H1 (cell line): ENCODE results near the gene HK1. TPM values are rescaled to one million over a fixed set of nuclear protein-coding genes. Genes with fewer than 3 reads are reported as not detected.

Experiments
- CTCF ChIA-PET: fragments of 300-600 bp; sonication (Branson Sonifier 250); formaldehyde crosslinking; loops from one replicate; lab custom pipeline; 2021; ENCODE audit not compliant: partially characterized antibody; lab: Charles Lee
- POLR2A ChIA-PET: fragments of 300-600 bp; sonication (Branson Sonifier 250); formaldehyde crosslinking; loops from one replicate; lab custom pipeline; 2021; ENCODE audit warnings: inconsistent platforms; ENCODE audit not compliant: partially characterized antibody; lab: Charles Lee
- DNase-seq, 2 experiments: peaks; one replicate each; pipeline versions ENCODE4 v3.0.0 to v3.0.0-alpha.2; 2010 to 2022; ENCODE audit warnings: low spot score in 2 of 2, low read depth in 1 of 2, mixed read lengths in 1 of 2
- FAIRE-seq: peaks from 2 replicates; lab custom pipeline; 2011; peaks lifted over from hg19 to GRCh38; lab: Jason Lieb, UNC
- H2AFZ ChIP-seq: 2 replicates; pipeline ENCODE4 v1.8.1; 2012; ENCODE audit warnings: low read length, inconsistent platforms
- H2AK5ac ChIP-seq: 2 replicates; pipeline ENCODE4 v1.6.1; 2013; ENCODE audit warnings: low read depth, low read length
- H2BK120ac ChIP-seq: replicated peaks from 2 replicates; pipeline ENCODE3; 2013; ENCODE audit warnings: low read depth, low read length, inconsistent platforms
- H2BK12ac ChIP-seq: 2 replicates; pipeline ENCODE4 v1.6.1; 2013; ENCODE audit warnings: low read depth, low read length
- H2BK15ac ChIP-seq: 2 replicates; pipeline ENCODE4 v1.6.1; 2013; ENCODE audit warnings: low read length
- H2BK20ac ChIP-seq: 2 replicates; pipeline ENCODE4 v1.6.1; 2013; ENCODE audit warnings: low read length
- H2BK5ac ChIP-seq: 2 replicates; pipeline ENCODE4 v1.6.1; 2013; ENCODE audit warnings: low read depth, low read length
- H3K14ac ChIP-seq: 2 replicates; pipeline ENCODE4 v1.6.1; 2013; ENCODE audit warnings: inconsistent platforms; ENCODE audit not compliant: insufficient read length
- H3K18ac ChIP-seq: 2 replicates; pipeline ENCODE4 v1.6.1; 2013; ENCODE audit warnings: low read length; ENCODE audit errors: extremely low read depth
- H3K23ac ChIP-seq: 2 replicates; pipeline ENCODE4 v1.6.1; 2013; ENCODE audit warnings: inconsistent platforms; ENCODE audit not compliant: insufficient read length
- H3K23me2 ChIP-seq: 2 replicates; pipeline ENCODE4 v1.6.1; 2013; ENCODE audit warnings: low read depth, low read length
- H3K27ac ChIP-seq: 2 replicates; pipeline ENCODE4 v1.6.1; 2011; ENCODE audit warnings: low read depth, low read length, inconsistent platforms
- H3K27me3 ChIP-seq, 4 experiments: replicated peaks in 1 of 4; 1 replicate in 1 of 4; 2 replicates in 3 of 4; pipeline versions ENCODE4 v1.6.1 to v1.8.1; 2011 to 2013; ENCODE audit warnings: low read length in 3 of 4, mild to moderate bottlenecking in 3 of 4, inconsistent platforms in 2 of 4, mixed read lengths in 2 of 4, moderate library complexity in 1 of 4; ENCODE audit not compliant: control insufficient read depth in 3 of 4, insufficient read depth in 3 of 4; ENCODE audit errors: extremely low read depth in 1 of 4
- H3K36me3 ChIP-seq, 4 experiments: 2 replicates each; pipeline versions ENCODE4 v1.6.1 to v1.8.1; 2011 to 2013; ENCODE audit warnings: mild to moderate bottlenecking in 4 of 4, low read length in 3 of 4, moderate library complexity in 2 of 4, control low read depth in 1 of 4, inconsistent platforms in 1 of 4; ENCODE audit not compliant: insufficient read depth in 4 of 4, control insufficient read depth in 2 of 4
- H3K4ac ChIP-seq: replicated peaks from 2 replicates; pipeline ENCODE3; 2013; ENCODE audit warnings: low read length, low read depth, mixed read lengths, inconsistent platforms; ENCODE audit not compliant: insufficient read length
- H3K4me1 ChIP-seq, 4 experiments: replicated peaks in 1 of 4; 1 replicate in 1 of 4; 2 replicates in 3 of 4; pipeline versions ENCODE4 v1.6.1 to v1.8.1; 2011 to 2013; ENCODE audit warnings: low read length in 3 of 4, inconsistent platforms in 2 of 4, mixed read lengths in 1 of 4; ENCODE audit not compliant: insufficient read depth in 4 of 4, control insufficient read depth in 3 of 4
- H3K4me2 ChIP-seq, 2 experiments: 2 replicates each; pipeline versions ENCODE4 v1.6.1 to v1.8.1; 2011 to 2013; ENCODE audit warnings: low read depth in 2 of 2, low read length in 2 of 2, control low read depth in 1 of 2, inconsistent platforms in 1 of 2, mild to moderate bottlenecking in 1 of 2; ENCODE audit not compliant: insufficient read depth in 1 of 2
- H3K4me3 ChIP-seq, 4 experiments: fragments of 200-600, 300-600 bp in 1 of 4; sonication (generic), shearing (Covaris generic), sonication (Bioruptor Twin) in 1 of 4; 2 replicates each; pipeline versions ENCODE4 v1.5.1 to v1.8.1; 2011 to 2016; ENCODE audit warnings: low read length in 4 of 4, low read depth in 3 of 4, control low read depth in 2 of 4, inconsistent platforms in 2 of 4, mild to moderate bottlenecking in 2 of 4, mixed read lengths in 1 of 4, moderate library complexity in 1 of 4; ENCODE audit not compliant: insufficient read depth in 2 of 4; ENCODE audit errors: extremely low read depth in 1 of 4
- H3K56ac ChIP-seq: replicated peaks from 2 replicates; pipeline ENCODE3; 2013; ENCODE audit warnings: low read depth, mild to moderate bottlenecking, mixed read lengths, low read length, inconsistent platforms; ENCODE audit not compliant: insufficient read length
- H3K79me1 ChIP-seq: 2 replicates; pipeline ENCODE4 v1.6.1; 2013; ENCODE audit warnings: low read depth, low read length, control low read depth
- H3K79me2 ChIP-seq, 2 experiments: 2 replicates each; pipeline versions ENCODE4 v1.6.1 to v1.8.1; 2012 to 2013; ENCODE audit warnings: low read length in 2 of 2, mild to moderate bottlenecking in 2 of 2, inconsistent platforms in 1 of 2; ENCODE audit not compliant: insufficient read depth in 2 of 2, control insufficient read depth in 1 of 2
- H3K9ac ChIP-seq, 4 experiments: replicated peaks in 1 of 4; 1 replicate in 1 of 4; 2 replicates in 3 of 4; pipeline versions ENCODE4 v1.6.1 to v1.8.1; 2011 to 2013; ENCODE audit warnings: low read depth in 3 of 4, low read length in 3 of 4, control low read depth in 2 of 4, mild to moderate bottlenecking in 2 of 4, moderate library complexity in 2 of 4, inconsistent platforms in 1 of 4; ENCODE audit errors: extremely low read depth in 1 of 4
- H3K9me3 ChIP-seq, 2 experiments: 2 replicates each; pipeline versions ENCODE4 v1.6.1 to v1.8.1; 2012 to 2013; ENCODE audit warnings: mild to moderate bottlenecking in 2 of 2, moderate library complexity in 2 of 2, control low read depth in 1 of 2, inconsistent platforms in 1 of 2, low read depth in 1 of 2, low read length in 1 of 2, mixed read lengths in 1 of 2; ENCODE audit not compliant: insufficient read depth in 2 of 2
- H4K20me1 ChIP-seq, 2 experiments: replicated peaks in 1 of 2; 2 replicates each; pipeline versions ENCODE3 to v1.8.1; 2011 to 2013; ENCODE audit warnings: inconsistent platforms in 2 of 2, low read length in 2 of 2, mild to moderate bottlenecking in 1 of 2; ENCODE audit not compliant: insufficient read depth in 2 of 2, control insufficient read depth in 1 of 2
- H4K5ac ChIP-seq: 2 replicates; pipeline ENCODE4 v1.6.1; 2013; ENCODE audit warnings: low read length, low read depth, mixed read lengths, inconsistent platforms; ENCODE audit not compliant: insufficient read length
- H4K8ac ChIP-seq: 2 replicates; pipeline ENCODE4 v1.8.0; 2013; ENCODE audit warnings: mild to moderate bottlenecking, moderate library complexity, low read length, inconsistent platforms; ENCODE audit not compliant: insufficient read depth; ENCODE audit errors: extremely low read depth
- H4K91ac ChIP-seq: replicated peaks from 2 replicates; pipeline ENCODE3; 2013; ENCODE audit warnings: low read length, mixed read lengths, inconsistent platforms; ENCODE audit not compliant: insufficient read length
- BACH1 ChIP-seq: IDR thresholded peaks from 2 replicates; pipeline ENCODE4 v1.6.1; 2012; ENCODE audit warnings: low read length, improper control_type of control experiment
- CHD2 ChIP-seq: IDR thresholded peaks from 2 replicates; pipeline ENCODE4 v1.6.1; 2012; ENCODE audit warnings: low read length, improper control_type of control experiment
- EZH2 ChIP-seq: fragments of 200-600 bp; sonication (generic); IDR thresholded peaks from 2 replicates; pipeline ENCODE4 v1.7.1; 2012; ENCODE audit warnings: low read depth, mild to moderate bottlenecking, moderate library complexity, low read length, inconsistent platforms; ENCODE audit not compliant: severe bottlenecking
- HDAC2 ChIP-seq, 2 experiments: fragments of 300-600 bp in 1 of 2; sonication (generic) in 1 of 2; IDR thresholded peaks; 2 replicates each; pipeline ENCODE4 v1.6.1; 2011 to 2012; ENCODE audit warnings: low read depth in 2 of 2, low read length in 2 of 2, mild to moderate bottlenecking in 2 of 2, moderate library complexity in 2 of 2, borderline replicate concordance in 1 of 2, inconsistent platforms in 1 of 2
- POLR2A ChIP-seq, 2 experiments: IDR thresholded peaks; 1 replicate in 1 of 2; 2 replicates in 1 of 2; pipeline ENCODE4 v1.6.1; 2011; ENCODE audit warnings: low read depth in 2 of 2, low read length in 2 of 2, mild to moderate bottlenecking in 2 of 2; ENCODE audit errors: control extremely low read depth in 1 of 2
- POLR2AphosphoS5 ChIP-seq: IDR thresholded peaks from 2 replicates; pipeline ENCODE4 v1.6.1; 2011; ENCODE audit warnings: low read depth, low read length
- SIN3A ChIP-seq, 2 experiments: IDR thresholded peaks in 1 of 2; conservative IDR thresholded peaks in 1 of 2; 2 replicates each; pipeline ENCODE4 v1.6.1; 2011 to 2012; ENCODE audit warnings: low read length in 2 of 2, improper control_type of control experiment in 1 of 2, low read depth in 1 of 2, mild to moderate bottlenecking in 1 of 2
- TAF1 ChIP-seq: IDR thresholded peaks from 2 replicates; pipeline ENCODE4 v1.6.1; 2011; ENCODE audit warnings: mild to moderate bottlenecking, low read depth, low read length
- WGBS, 2 experiments: shearing (Covaris generic) in 1 of 2; methylation state at CpG; one replicate each; pipeline versions ENCODE4 v1.1.6 to v1.1.7; 2013 to 2015; ENCODE audit warnings: low lambda C conversion rate in 2 of 2, mixed read lengths in 2 of 2, inconsistent platforms in 1 of 2, low coverage in 1 of 2, missing lambda C conversion rate in 1 of 2; ENCODE audit not compliant: insufficient replicate concordance in 2 of 2, insufficient coverage in 1 of 2, insufficient read length in 1 of 2; ENCODE audit errors: extremely low coverage in 1 of 2, missing lambda C conversion rate in 1 of 2; 5-methylcytosine and 5-hydroxymethylcytosine counted together
- polyA plus RNA-seq, 7 experiments: library from polyadenylated mRNA; depleted of rRNA in 3 of 7; stranded (reverse) in 5 of 7; unstranded in 2 of 7; fragments of >200 nt in 5 of 7; fragments of 200-250 nt in 2 of 7; gene quantifications; 1 replicate in 5 of 7; 2 replicates in 1 of 7; 4 replicates in 1 of 7; pipeline versions ENCODE4 v1.2.1 to v1.2.3, GENCODE V29; 2011 to 2013; ENCODE audit warnings: missing spikeins in 2 of 7, mixed read lengths in 2 of 7
- total RNA-seq: library from RNA; stranded (reverse); fragmentation: NEBNext Ultra II Directional; extraction: Animal tissue kit (Norgen Biotek cat#: 25700); gene quantifications from 2 replicates; pipeline ENCODE4 v1.2.1, GENCODE V29; 2021
- TF ChIP-seq, protein P1 (sequence below): IDR thresholded peaks from 2 replicates; pipeline ENCODE4 v1.6.1; 2012; ENCODE audit warnings: inconsistent platforms

The HK1 gene
- total and polyA plus RNA-seq, 2 of the 8 experiments (the other 6 are each of a cell fraction or from before 2014, with no cell fraction given) = 55.8 to 247 TPM

DNA sequence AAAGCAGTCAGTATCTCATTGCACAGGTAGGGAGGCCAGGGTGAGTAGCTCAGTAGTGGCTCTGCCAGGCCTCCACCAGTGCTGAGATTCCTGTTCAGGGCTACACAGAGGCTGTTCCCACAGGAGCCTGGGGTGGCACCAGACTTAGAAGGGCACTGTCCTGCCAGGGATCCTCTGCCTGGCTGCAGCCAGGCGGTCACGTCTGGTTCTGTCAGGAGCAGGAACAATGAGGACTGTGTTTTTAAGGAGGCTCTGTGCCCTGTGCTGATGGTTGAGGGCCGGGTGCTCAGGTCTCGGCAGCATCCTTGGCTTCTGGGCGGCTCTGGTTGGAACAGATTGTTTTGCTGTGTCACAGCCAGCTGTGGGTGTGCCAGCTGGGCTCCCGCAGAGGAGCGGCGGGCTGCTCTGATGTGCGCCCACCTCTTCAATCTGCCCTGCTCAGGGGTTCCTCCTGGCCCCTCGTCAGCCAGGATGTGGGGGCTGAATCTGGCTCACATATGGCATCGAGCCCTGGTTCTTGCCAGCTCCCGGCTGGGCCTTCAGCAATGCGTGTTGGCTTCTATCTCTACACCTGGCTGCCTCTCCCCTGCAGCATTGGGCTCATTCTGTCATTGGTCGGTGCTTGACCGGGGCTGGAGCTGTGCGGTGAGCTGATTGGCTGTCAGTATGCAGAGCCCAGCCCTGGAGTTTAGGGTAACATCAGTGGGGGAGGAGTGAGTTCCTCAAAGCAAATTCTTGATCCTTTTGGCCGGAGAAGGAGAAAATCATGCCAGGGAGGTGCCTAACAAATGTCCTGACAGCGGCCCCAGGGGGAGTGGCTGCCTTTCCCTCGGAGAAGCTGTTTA is 97.2 kb downstream of the HK1 start:
- DNase-seq = peak; percentile 39 to 77
- POLR2A ChIA-PET = interaction anchor here (1.1 to 1.2 kb wide), 3 partner anchors 9 to 32 kb away, joined by 3 read pairs; no protein-coding TSS in a partner anchor
- TF ChIP-seq HDAC2 (IDR thresholded peaks at IDR 0.05; ENCODE audit: borderline replicate concordance in 1 of 2, low read depth in 2 of 2, low read length in 2 of 2) = no peak
- TF ChIP-seq CHD2 = peak; percentile 53; the same call in 1 of the 2 replicates
- peak in 1 of 2 experiments; percentile 42; a peak in 1 of 4 replicates for TF ChIP-seq SIN3A (conservative IDR thresholded peaks at IDR 0.05 in 1 of 2, IDR thresholded peaks at IDR 0.05 in 1 of 2; ENCODE audit: low read depth in 1 of 2, low read length in 2 of 2)
- TF ChIP-seq EZH2 = no peak
- TF ChIP-seq POLR2AphosphoS5 = peak; percentile 34; the same call in 1 of the 2 replicates
- TF ChIP-seq POLR2A (IDR thresholded peaks at IDR 0.05; ENCODE audit: control extremely low read depth in 1 of 2, low read depth in 2 of 2, low read length in 2 of 2) = peak in 1 of 2 experiments; percentile 28; a peak in 1 of 3 replicates
- peak; percentile 46; the same call in 1 of the 2 replicates for TF ChIP-seq TAF1
- 0 out of 2 replicates have a peak, but pooled peaks have one; percentile 14 for TF ChIP-seq BACH1
- TF ChIP-seq, protein P1, sequence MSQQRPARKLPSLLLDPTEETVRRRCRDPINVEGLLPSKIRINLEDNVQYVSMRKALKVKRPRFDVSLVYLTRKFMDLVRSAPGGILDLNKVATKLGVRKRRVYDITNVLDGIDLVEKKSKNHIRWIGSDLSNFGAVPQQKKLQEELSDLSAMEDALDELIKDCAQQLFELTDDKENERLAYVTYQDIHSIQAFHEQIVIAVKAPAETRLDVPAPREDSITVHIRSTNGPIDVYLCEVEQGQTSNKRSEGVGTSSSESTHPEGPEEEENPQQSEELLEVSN = 0 out of 2 replicates have a peak, but pooled peaks have one; percentile 41

More for the DNA sequence above, 97.2 kb downstream of the HK1 start:
- no peaks in the 10 kb centered on the region for H3K23me2 ChIP-seq
- no peak overlapping the region for H3K4ac ChIP-seq
- H2BK120ac ChIP-seq = no peak overlapping the region
- no peak overlapping the region for H4K5ac ChIP-seq
- H3K79me1 ChIP-seq = peaks cover 3% of the 10 kb centered on the region
- no peak overlapping the region for H2AFZ ChIP-seq
- H2BK12ac ChIP-seq = no peak overlapping the region
- H2BK20ac ChIP-seq = no peak overlapping the region
- H4K91ac ChIP-seq = no peak overlapping the region
- H3K14ac ChIP-seq = no peak overlapping the region
- H3K27ac ChIP-seq = peak overlapping the region; percentile 51; the same call in 1 of the 2 replicates
- H3K9ac ChIP-seq = peak overlapping the region in 1 of 4 experiments; percentile 44; a peak in 2 of 7 replicates
- 56% methylated on average over 19 of the region's 19 CpGs; no CpG with 5 or more reads in 1 of the 2 experiments for WGBS, 2 experiments
- H3K56ac ChIP-seq = no peak overlapping the region
- H3K4me2 ChIP-seq = peak overlapping the region; percentile 45 to 57
- H3K18ac ChIP-seq = no peak overlapping the region
- peak; percentile 94 for FAIRE-seq
- 0 out of 8 replicates have a peak overlapping the region, but pooled peaks of 1 of the 4 experiments have one; percentile 11 for H3K4me3 ChIP-seq
- no peaks in the 10 kb centered on the region for H3K9me3 ChIP-seq
- no peaks in the 10 kb centered on the region for H3K27me3 ChIP-seq
- peaks cover 0 to 20% (median 12%) of the 10 kb centered on the region in 4 experiments; a peak in 6 of 7 replicates for H3K4me1 ChIP-seq
- 0 out of 2 replicates have a peak overlapping the region, but pooled peaks have one; percentile 63 for H4K8ac ChIP-seq
- CTCF ChIA-PET = interaction anchor here (0.6 to 5.0 kb wide), 18 partner anchors 8 to 144 kb away, joined by 3 to 42 read pairs (median 4); no protein-coding TSS in a partner anchor
- H3K36me3 ChIP-seq = peaks cover 16 to 45% (median 31%) of the 10 kb centered on the region in 4 experiments
- H4K20me1 ChIP-seq = no peaks in the 10 kb centered on the region
- H2BK5ac ChIP-seq = peak overlapping the region; percentile 30; the same call in 1 of the 2 replicates
- H2AK5ac ChIP-seq = 0 out of 2 replicates have a peak overlapping the region, but pooled peaks have one; percentile 54
- no peak overlapping the region for H2BK15ac ChIP-seq
- H3K23ac ChIP-seq = no peak overlapping the region
- no peaks in the 10 kb centered on the region; a peak in 1 of 4 replicates for H3K79me2 ChIP-seq
